HG03558 (cell line): ENCODE data around the gene CXCR3.

ENCODE experiments used
- ATAC-seq: cut with Tn5 transposase; IDR thresholded peaks from one replicate; pipeline ENCODE4 v1.9.1; 2021; ENCODE audit warnings: moderate number of reproducible peaks; ENCODE audit not compliant: unreplicated experiment; ENCODE audit errors: extremely low read depth

The CXCR3 gene

GRCh38 chrX:71637848-71638247 is 19.5 kb upstream of the CXCR3 start:
- ATAC-seq, result no peak

- ATAC-seq, result no peak
Observed at GRCh38 chrX:71637253-71637618, 18.9 kb upstream of the CXCR3 start.

GRCh38 chrX:71636438-71637252 is 18.3 kb upstream of the CXCR3 start:
- ATAC-seq, result no peak

GRCh38 chrX:71634366-71634765 is 16.1 kb upstream of the CXCR3 start:
- no peak for ATAC-seq

- ATAC-seq, result no peak
Observed at GRCh38 chrX:71632923-71633657, 14.8 kb upstream of the CXCR3 start.

GRCh38 chrX:71629467-71629866 is 11.2 kb upstream of the CXCR3 start:
- ATAC-seq, result no peak

- ATAC-seq, result no peak
Observed at GRCh38 chrX:71627588-71628404, 9.5 kb upstream of the CXCR3 start.

GRCh38 chrX:71626576-71626975 is 8.3 kb upstream of the CXCR3 start:
- ATAC-seq, result no peak

GRCh38 chrX:71625471-71625870 is 7.2 kb upstream of the CXCR3 start:
- no peak for ATAC-seq

- ATAC-seq, result no peak
Observed at GRCh38 chrX:71623714-71624113, 5.4 kb upstream of the CXCR3 start.

- ATAC-seq, result no peak
Observed at GRCh38 chrX:71622576-71623450, 4.5 kb upstream of the CXCR3 start.

- no peak for ATAC-seq
Observed at GRCh38 chrX:71622032-71622575, 3.8 kb upstream of the CXCR3 start.

GRCh38 chrX:71621603-71622002 is 3.3 kb upstream of the CXCR3 start:
- no peak for ATAC-seq

GRCh38 chrX:71619986-71620385 is 1.7 kb upstream of the CXCR3 start:
- ATAC-seq, result no peak

GRCh38 chrX:71619193-71619592 is 882 bp upstream of the CXCR3 start:
- no peak for ATAC-seq

GRCh38 chrX:71618787-71619186 is 476 bp upstream of the CXCR3 start:
- ATAC-seq, result no peak

GRCh38 chrX:71617742-71618141 is 569 bp downstream of the CXCR3 start:
- no peak for ATAC-seq

GRCh38 chrX:71616672-71617529 is 1.4 kb downstream of the CXCR3 start:
- no peak for ATAC-seq

GRCh38 chrX:71615954-71616353 is 2.4 kb downstream of the CXCR3 start:
- no peak for ATAC-seq
